Measurements from ENCODE around the gene TSPAN9. TPM values are rescaled to one million over a fixed set of nuclear protein-coding genes. Genes with fewer than 3 reads are reported as not detected.

TSPAN9 gene
- total RNA-seq, 1 donor from 2014 or later, result 8.4 TPM

- DNase-seq, result no peak
Observed at GRCh38 chr12:3078086-3078820, 1.1 kb downstream of the TSPAN9 start.

GRCh38 chr12:3081091-3081490 is 3.9 kb downstream of the TSPAN9 start:
- no peak for DNase-seq

GRCh38 chr12:3081886-3082285 is 4.7 kb downstream of the TSPAN9 start:
- DNase-seq, result no peak

- no peak for DNase-seq
Observed at GRCh38 chr12:3083241-3083920, 6.2 kb downstream of the TSPAN9 start.

GRCh38 chr12:3083921-3084347 is 6.8 kb downstream of the TSPAN9 start:
- no peak for DNase-seq

GRCh38 chr12:3084742-3085141 is 7.6 kb downstream of the TSPAN9 start:
- no peak for DNase-seq

GRCh38 chr12:3085341-3086139 is 8.4 kb downstream of the TSPAN9 start:
- DNase-seq, result no peak

- DNase-seq, result no peak
Observed at GRCh38 chr12:3086211-3086610, 9.0 kb downstream of the TSPAN9 start.

GRCh38 chr12:3086729-3087323 is 9.6 kb downstream of the TSPAN9 start:
- DNase-seq, result no peak

- DNase-seq, result no peak
Observed at GRCh38 chr12:3087758-3088650, 10.8 kb downstream of the TSPAN9 start.

- DNase-seq, result no peak
Observed at GRCh38 chr12:3089588-3089987, 12.4 kb downstream of the TSPAN9 start.

- no peak for DNase-seq
Observed at GRCh38 chr12:3090240-3091037, 13.3 kb downstream of the TSPAN9 start.

GRCh38 chr12:3091038-3091319 is 13.8 kb downstream of the TSPAN9 start:
- DNase-seq, result no peak

- no peak for DNase-seq
Observed at GRCh38 chr12:3091382-3092241, 14.4 kb downstream of the TSPAN9 start.

- no peak for DNase-seq
Observed at GRCh38 chr12:3092764-3093163, 15.6 kb downstream of the TSPAN9 start.

GRCh38 chr12:3097186-3097804 is 20.1 kb downstream of the TSPAN9 start:
- DNase-seq, result no peak

GRCh38 chr12:3097836-3098235 is 20.7 kb downstream of the TSPAN9 start:
- DNase-seq, result no peak

- no peak for DNase-seq
Observed at GRCh38 chr12:3098436-3098835, 21.3 kb downstream of the TSPAN9 start.

- no peak for DNase-seq
Observed at GRCh38 chr12:3099146-3099545, 22.0 kb downstream of the TSPAN9 start.
